Activated CD4-positive, alpha-beta T cell treated with anti-CD3 and anti-CD28 coated beads, Interleukin-2, amount 10 ng/mL, durations not matched to agents 7 days and 5 days (primary cell): ENCODE data around the gene ALDH18A1. TPM values are rescaled to one million over a fixed set of nuclear protein-coding genes. Genes with fewer than 3 reads are reported as not detected.
"Not testable (repeated sequence)": the region's sequence is repeated elsewhere in the genome, so short reads cannot be mapped to it uniquely, and the experiment has no call there.

Experiments used
- CTCF ChIA-PET: fragments of 350-600 bp; sonication (Branson Sonifier 250); formaldehyde crosslinking; loops from one replicate; lab custom pipeline; 2021; ENCODE audit warnings: antibody characterized with exemption; lab: Charles Lee
- POLR2A ChIA-PET: fragments of 350-600 bp; sonication (Branson Sonifier 250); formaldehyde crosslinking; loops from one replicate; lab custom pipeline; 2021; ENCODE audit warnings: antibody characterized with exemption; lab: Charles Lee
- DNase-seq: peaks from one replicate; pipeline ENCODE4 v3.0.0-alpha.2; 2020
- H3K27ac Mint-ChIP-seq: one replicate; pipeline ENCODE4 v1.8.0; 2021; ENCODE audit warnings: mild to moderate bottlenecking, moderate library complexity, mixed read lengths
- H3K27me3 Mint-ChIP-seq: one replicate; pipeline ENCODE4 v1.8.0; 2021; ENCODE audit warnings: mixed read lengths
- H3K36me3 Mint-ChIP-seq: one replicate; pipeline ENCODE4 v1.8.0; 2021; ENCODE audit warnings: low read depth, mixed read lengths
- H3K4me1 Mint-ChIP-seq: one replicate; pipeline ENCODE4 v1.8.0; 2021; ENCODE audit warnings: mixed read lengths
- H3K4me3 Mint-ChIP-seq: one replicate; pipeline ENCODE4 v1.8.0; 2021; ENCODE audit warnings: mild to moderate bottlenecking, moderate library complexity, mixed read lengths
- H3K9me3 Mint-ChIP-seq: one replicate; pipeline ENCODE4 v1.8.0; 2021; ENCODE audit warnings: mixed read lengths
- total RNA-seq, 2 experiments: library from RNA; stranded (reverse); gene quantifications; one replicate each; pipeline ENCODE4 v1.2.3, GENCODE V29; 2021

ALDH18A1 gene
- total RNA-seq, 2 experiments from 2014 or later: 60.4 to 64.9 TPM

GRCh38 chr10:95644901-95645300 is 11.6 kb downstream of the ALDH18A1 start:
- ChIA-PET POLR2A (no interaction called here), CTCF (interaction anchor here (1.3 kb wide), 1 partner anchor 11 kb away, joined by 3 read pairs; no protein-coding TSS in a partner anchor)
- Mint-ChIP-seq H3K36me3 (peaks cover 29% of the 10 kb centered on the region), H3K27ac (no peak overlapping the region), H3K9me3 (no peaks in the 10 kb centered on the region), H3K4me3 (no peak overlapping the region), H3K4me1 (peaks cover 9% of the 10 kb centered on the region), H3K27me3 (no peaks in the 10 kb centered on the region)
- DNase-seq: no peak

GRCh38 chr10:95640891-95641315 is 15.6 kb downstream of the ALDH18A1 start:
- no peaks in the 10 kb centered on the region for H3K9me3 Mint-ChIP-seq
- H3K27ac Mint-ChIP-seq: peak overlapping the region; percentile 32
- H3K4me3 Mint-ChIP-seq: no peak overlapping the region
- H3K36me3 Mint-ChIP-seq: peaks cover 14% of the 10 kb centered on the region
- no peak for DNase-seq
- no peaks in the 10 kb centered on the region for H3K27me3 Mint-ChIP-seq
- POLR2A ChIA-PET: no interaction called here
- CTCF ChIA-PET: interaction anchor here (0.5 to 1.1 kb wide), 3 partner anchors 13 to 371 kb away, joined by 3 to 4 read pairs (median 3); no protein-coding TSS in a partner anchor
- H3K4me1 Mint-ChIP-seq: peaks cover 8% of the 10 kb centered on the region

GRCh38 chr10:95637911-95638310 is 18.6 kb downstream of the ALDH18A1 start:
- no peak for DNase-seq
- Mint-ChIP-seq H3K27me3 (no peaks in the 10 kb centered on the region), H3K4me3 (no peak overlapping the region), H3K9me3 (no peaks in the 10 kb centered on the region), H3K4me1 (no peaks in the 10 kb centered on the region), H3K36me3 (peaks cover 36% of the 10 kb centered on the region), H3K27ac (no peak overlapping the region)
- CTCF ChIA-PET: no interaction called here
- POLR2A ChIA-PET: no interaction called here

GRCh38 chr10:95637140-95637539 is 19.4 kb downstream of the ALDH18A1 start:
- no peak for DNase-seq
- H3K27me3 Mint-ChIP-seq: no peaks in the 10 kb centered on the region
- H3K4me3 Mint-ChIP-seq: no peak overlapping the region
- ChIA-PET CTCF (no interaction called here), POLR2A (no interaction called here)
- peaks cover 40% of the 10 kb centered on the region for H3K36me3 Mint-ChIP-seq
- no peaks in the 10 kb centered on the region for H3K4me1 Mint-ChIP-seq
- no peak overlapping the region for H3K27ac Mint-ChIP-seq
- H3K9me3 Mint-ChIP-seq: no peaks in the 10 kb centered on the region

- no peaks in the 10 kb centered on the region for H3K4me1 Mint-ChIP-seq
- POLR2A ChIA-PET: no interaction called here
- no peak for DNase-seq
- no peaks in the 10 kb centered on the region for H3K9me3 Mint-ChIP-seq
- no peaks in the 10 kb centered on the region for H3K27me3 Mint-ChIP-seq
- CTCF ChIA-PET: interaction anchor here (0.6 to 1.5 kb wide), 3 partner anchors 9 to 37 kb away, joined by 3 read pairs; no protein-coding TSS in a partner anchor
- peaks cover 41% of the 10 kb centered on the region for H3K36me3 Mint-ChIP-seq
- H3K27ac Mint-ChIP-seq: no peak overlapping the region
- no peak overlapping the region for H3K4me3 Mint-ChIP-seq
These were observed 21.2 kb downstream of the ALDH18A1 start for GRCh38 chr10:95635319-95635733.

GRCh38 chr10:95628786-95629185 is 27.7 kb downstream of the ALDH18A1 start:
- Mint-ChIP-seq H3K36me3 (peaks cover 48% of the 10 kb centered on the region), H3K27me3 (no peaks in the 10 kb centered on the region), H3K9me3 (no peaks in the 10 kb centered on the region), H3K27ac (no peak overlapping the region), H3K4me3 (no peak overlapping the region), H3K4me1 (no peaks in the 10 kb centered on the region)
- no peak for DNase-seq
- CTCF ChIA-PET: no interaction called here
- POLR2A ChIA-PET: no interaction called here

- DNase-seq: no peak
These were observed 30.0 kb downstream of the ALDH18A1 start for GRCh38 chr10:95626500-95626899.

GRCh38 chr10:95620415-95620814 is 36.1 kb downstream of the ALDH18A1 start:
- peaks cover 45% of the 10 kb centered on the region for H3K36me3 Mint-ChIP-seq
- H3K27me3 Mint-ChIP-seq, DNase-seq, H3K4me3 Mint-ChIP-seq, POLR2A ChIA-PET, H3K9me3 Mint-ChIP-seq, H3K4me1 Mint-ChIP-seq, H3K27ac Mint-ChIP-seq: not testable (repeated sequence)
- CTCF ChIA-PET: interaction anchor here (0.6 kb wide), 1 partner anchor 1016 kb away, joined by 3 read pairs; no protein-coding TSS in a partner anchor

More at GRCh38 chr10:95626500-95626899, 30.0 kb downstream of the ALDH18A1 start:
- H3K27me3 Mint-ChIP-seq: no peaks in the 10 kb centered on the region
- POLR2A ChIA-PET: no interaction called here
- peaks cover 36% of the 10 kb centered on the region for H3K36me3 Mint-ChIP-seq
- no peak overlapping the region for H3K4me3 Mint-ChIP-seq
- H3K9me3 Mint-ChIP-seq: no peaks in the 10 kb centered on the region
- CTCF ChIA-PET: interaction anchor here (0.6 to 1.1 kb wide), 2 partner anchors 9 to 1147 kb away, joined by 3 read pairs; no protein-coding TSS in a partner anchor
- H3K4me1 Mint-ChIP-seq: no peaks in the 10 kb centered on the region
- no peak overlapping the region for H3K27ac Mint-ChIP-seq

GRCh38 chr10:95618101-95618500 is 38.4 kb downstream of the ALDH18A1 start:
- H3K36me3 Mint-ChIP-seq: peaks cover 52% of the 10 kb centered on the region
- H3K27me3 Mint-ChIP-seq: no peaks in the 10 kb centered on the region
- no peaks in the 10 kb centered on the region for H3K4me1 Mint-ChIP-seq
- H3K4me3 Mint-ChIP-seq: no peak overlapping the region
- no peak overlapping the region for H3K27ac Mint-ChIP-seq
- DNase-seq: no peak
- H3K9me3 Mint-ChIP-seq: no peaks in the 10 kb centered on the region
- ChIA-PET CTCF (no interaction called here), POLR2A (no interaction called here)

- no peak overlapping the region for H3K27ac Mint-ChIP-seq
- ChIA-PET CTCF (no interaction called here), POLR2A (no interaction called here)
- no peak overlapping the region for H3K4me3 Mint-ChIP-seq
- no peak for DNase-seq
- H3K36me3 Mint-ChIP-seq: peaks cover 57% of the 10 kb centered on the region
- H3K27me3 Mint-ChIP-seq: no peaks in the 10 kb centered on the region
- H3K4me1 Mint-ChIP-seq: no peaks in the 10 kb centered on the region
- H3K9me3 Mint-ChIP-seq: no peaks in the 10 kb centered on the region
These were observed 40.1 kb downstream of the ALDH18A1 start for GRCh38 chr10:95616446-95616845.

- CTCF ChIA-PET: interaction anchor here (0.5 kb wide), 1 partner anchor 1191 kb away, joined by 3 read pairs; no protein-coding TSS in a partner anchor
- POLR2A ChIA-PET: no interaction called here
- H3K27ac Mint-ChIP-seq: no peak overlapping the region
- no peaks in the 10 kb centered on the region for H3K4me1 Mint-ChIP-seq
- H3K9me3 Mint-ChIP-seq: no peaks in the 10 kb centered on the region
- no peaks in the 10 kb centered on the region for H3K27me3 Mint-ChIP-seq
- H3K4me3 Mint-ChIP-seq: no peak overlapping the region
- H3K36me3 Mint-ChIP-seq: peaks cover 52% of the 10 kb centered on the region
- DNase-seq: no peak
These were observed 43.2 kb downstream of the ALDH18A1 start for GRCh38 chr10:95613330-95613729.

- POLR2A ChIA-PET: no interaction called here
- Mint-ChIP-seq H3K4me1 (no peaks in the 10 kb centered on the region), H3K36me3 (peaks cover 56% of the 10 kb centered on the region), H3K4me3 (no peak overlapping the region), H3K27ac (no peak overlapping the region), H3K27me3 (no peaks in the 10 kb centered on the region), H3K9me3 (no peaks in the 10 kb centered on the region)
- CTCF ChIA-PET: interaction anchor here (1.0 kb wide), 1 partner anchor 29 kb away, joined by 4 read pairs; no protein-coding TSS in a partner anchor
- no peak for DNase-seq
These were observed 45.8 kb downstream of the ALDH18A1 start for GRCh38 chr10:95610727-95611126.

GRCh38 chr10:95606922-95607321 is 49.6 kb downstream of the ALDH18A1 start:
- Mint-ChIP-seq H3K4me1 (no peaks in the 10 kb centered on the region), H3K27me3 (no peaks in the 10 kb centered on the region)

GRCh38 chr10:95605163-95605562 is 51.3 kb downstream of the ALDH18A1 start:
- H3K4me3 Mint-ChIP-seq: no peak overlapping the region
- DNase-seq: no peak
- H3K36me3 Mint-ChIP-seq: peaks cover 24% of the 10 kb centered on the region
- no peaks in the 10 kb centered on the region for H3K9me3 Mint-ChIP-seq
- ChIA-PET CTCF (interaction anchor here (1.0 to 2.7 kb wide), 2 partner anchors 30 to 174 kb away, joined by 4 to 14 read pairs; no protein-coding TSS in a partner anchor), POLR2A (no interaction called here)
- H3K4me1 Mint-ChIP-seq: no peaks in the 10 kb centered on the region
- no peak overlapping the region for H3K27ac Mint-ChIP-seq
- no peaks in the 10 kb centered on the region for H3K27me3 Mint-ChIP-seq

More at GRCh38 chr10:95606922-95607321, 49.6 kb downstream of the ALDH18A1 start:
- CTCF ChIA-PET: no interaction called here
- H3K9me3 Mint-ChIP-seq: no peaks in the 10 kb centered on the region
- H3K36me3 Mint-ChIP-seq: peaks cover 35% of the 10 kb centered on the region
- DNase-seq: no peak
- H3K27ac Mint-ChIP-seq: no peak overlapping the region
- H3K4me3 Mint-ChIP-seq: no peak overlapping the region
- POLR2A ChIA-PET: no interaction called here
